GM10248 (cell line): ENCODE results near the gene BLOC1S2.
A peak's percentile ranks its signal among the peaks of the same experiment; 100 is the strongest.

Experiments
- CTCF ChIA-PET: fragments of 300-600 bp; sonication (Branson Sonifier 250); formaldehyde crosslinking; extraction: SDS; loops from one replicate; lab custom pipeline; 2021; ENCODE audit warnings: antibody characterized with exemption; lab: Yijun Ruan, JAX
- POLR2A ChIA-PET: fragments of 350-650 bp; sonication (Branson Sonifier 250); formaldehyde crosslinking; extraction: SDS; loops from one replicate; lab custom pipeline; 2020; ENCODE audit warnings: antibody characterized with exemption; lab: Yijun Ruan, JAX
- DNase-seq: peaks from one replicate; pipeline ENCODE4 v3.0.0; 2012; ENCODE audit errors: extremely low spot score
- TF ChIP-seq, protein P1 (sequence below): IDR thresholded peaks from 2 replicates; pipeline ENCODE4 v1.5.1; 2012; ENCODE audit warnings: mild to moderate bottlenecking, low read depth; ENCODE audit errors: extremely low read depth, missing control alignments, control extremely low read depth

BLOC1S2 gene

DNA sequence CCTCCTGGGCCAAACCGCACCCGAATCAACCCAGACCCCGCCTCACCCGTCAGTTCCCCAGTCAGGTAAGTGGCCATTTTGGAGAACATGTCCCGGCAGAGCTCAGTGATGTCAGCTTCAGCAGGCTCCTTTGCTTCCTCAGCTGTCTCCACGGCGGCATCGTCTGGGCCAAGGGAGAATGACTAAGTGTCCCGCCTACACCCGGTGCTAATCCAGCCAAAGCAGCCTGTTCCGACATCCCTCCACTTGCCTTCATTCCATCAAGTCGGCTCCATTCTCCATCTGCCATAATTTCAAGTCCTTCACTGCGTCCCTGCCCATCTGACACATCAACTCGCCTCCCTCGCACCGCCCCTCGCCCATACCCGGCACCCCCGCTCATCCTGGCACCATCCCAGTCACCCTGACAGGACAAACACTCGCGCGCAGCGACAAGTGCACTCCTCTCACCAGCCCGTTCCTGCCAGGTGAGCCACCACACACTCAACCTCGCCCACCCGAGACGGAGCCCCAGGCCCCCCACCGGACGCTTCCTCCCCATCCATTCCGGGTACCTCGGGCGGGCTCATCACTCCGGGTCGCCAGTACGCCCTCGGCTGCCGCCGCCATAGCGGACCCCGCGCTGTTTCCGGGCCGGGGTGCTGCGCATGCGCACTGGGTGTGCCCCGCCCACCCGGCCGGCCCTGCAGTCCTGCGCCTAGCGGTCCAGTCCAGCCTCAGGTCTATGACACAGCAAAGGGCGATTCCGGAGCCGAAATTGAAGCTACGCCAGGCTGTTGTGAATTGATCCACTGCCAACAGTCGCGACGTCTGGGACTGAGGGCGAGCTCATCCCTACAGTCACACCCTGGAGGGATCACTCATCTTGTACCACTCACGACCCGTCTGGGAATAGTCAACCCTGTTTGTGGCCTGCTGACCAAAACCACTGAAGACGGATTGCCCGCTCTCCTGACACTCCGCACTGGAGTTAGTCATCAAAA, at the start of gene BLOC1S2:
TSS of gene BLOC1S2 (minus strand) at position 630 of the 983 bp plus-strand sequence. CDS start at position 609, 21 bp downstream.
- peak; percentile 98 for DNase-seq
- TF ChIP-seq, protein P1, sequence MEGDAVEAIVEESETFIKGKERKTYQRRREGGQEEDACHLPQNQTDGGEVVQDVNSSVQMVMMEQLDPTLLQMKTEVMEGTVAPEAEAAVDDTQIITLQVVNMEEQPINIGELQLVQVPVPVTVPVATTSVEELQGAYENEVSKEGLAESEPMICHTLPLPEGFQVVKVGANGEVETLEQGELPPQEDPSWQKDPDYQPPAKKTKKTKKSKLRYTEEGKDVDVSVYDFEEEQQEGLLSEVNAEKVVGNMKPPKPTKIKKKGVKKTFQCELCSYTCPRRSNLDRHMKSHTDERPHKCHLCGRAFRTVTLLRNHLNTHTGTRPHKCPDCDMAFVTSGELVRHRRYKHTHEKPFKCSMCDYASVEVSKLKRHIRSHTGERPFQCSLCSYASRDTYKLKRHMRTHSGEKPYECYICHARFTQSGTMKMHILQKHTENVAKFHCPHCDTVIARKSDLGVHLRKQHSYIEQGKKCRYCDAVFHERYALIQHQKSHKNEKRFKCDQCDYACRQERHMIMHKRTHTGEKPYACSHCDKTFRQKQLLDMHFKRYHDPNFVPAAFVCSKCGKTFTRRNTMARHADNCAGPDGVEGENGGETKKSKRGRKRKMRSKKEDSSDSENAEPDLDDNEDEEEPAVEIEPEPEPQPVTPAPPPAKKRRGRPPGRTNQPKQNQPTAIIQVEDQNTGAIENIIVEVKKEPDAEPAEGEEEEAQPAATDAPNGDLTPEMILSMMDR: peak; percentile 16
- ChIA-PET CTCF (interaction anchor here (0.8 to 2.4 kb wide), 4 partner anchors 12 to 88 kb away, joined by 3 to 7 read pairs (median 5); no protein-coding TSS in a partner anchor), POLR2A (interaction anchor here (0.5 to 1.0 kb wide), 2 partner anchors 11 to 48 kb away, joined by 3 to 8 read pairs; no protein-coding TSS in a partner anchor)

DNA sequence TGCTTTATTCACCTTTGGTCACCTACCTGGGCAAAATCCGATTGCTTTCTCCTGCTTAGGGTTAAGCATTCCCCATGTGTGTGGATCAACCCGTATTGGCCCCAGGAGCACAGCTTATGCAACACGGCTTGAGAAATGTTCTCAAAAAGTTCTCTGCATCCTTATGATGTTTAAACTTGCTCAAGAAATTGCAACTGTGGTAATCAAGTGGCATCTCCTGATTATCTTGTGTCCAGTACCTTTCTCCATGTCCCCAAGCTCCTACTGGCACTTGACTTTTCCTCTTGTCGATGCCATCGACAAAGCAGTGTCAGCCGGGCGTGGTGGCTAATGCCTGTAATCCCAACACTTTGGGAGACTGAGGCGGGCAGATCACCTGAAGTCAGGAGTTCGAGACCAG, 48.3 kb upstream of the BLOC1S2 start:
- POLR2A ChIA-PET: no interaction called here
- CTCF ChIA-PET: interaction anchor here (1.6 to 3.6 kb wide), 2 partner anchors 8 to 98 kb away, joined by 4 to 21 read pairs; no protein-coding TSS in a partner anchor

DNA sequence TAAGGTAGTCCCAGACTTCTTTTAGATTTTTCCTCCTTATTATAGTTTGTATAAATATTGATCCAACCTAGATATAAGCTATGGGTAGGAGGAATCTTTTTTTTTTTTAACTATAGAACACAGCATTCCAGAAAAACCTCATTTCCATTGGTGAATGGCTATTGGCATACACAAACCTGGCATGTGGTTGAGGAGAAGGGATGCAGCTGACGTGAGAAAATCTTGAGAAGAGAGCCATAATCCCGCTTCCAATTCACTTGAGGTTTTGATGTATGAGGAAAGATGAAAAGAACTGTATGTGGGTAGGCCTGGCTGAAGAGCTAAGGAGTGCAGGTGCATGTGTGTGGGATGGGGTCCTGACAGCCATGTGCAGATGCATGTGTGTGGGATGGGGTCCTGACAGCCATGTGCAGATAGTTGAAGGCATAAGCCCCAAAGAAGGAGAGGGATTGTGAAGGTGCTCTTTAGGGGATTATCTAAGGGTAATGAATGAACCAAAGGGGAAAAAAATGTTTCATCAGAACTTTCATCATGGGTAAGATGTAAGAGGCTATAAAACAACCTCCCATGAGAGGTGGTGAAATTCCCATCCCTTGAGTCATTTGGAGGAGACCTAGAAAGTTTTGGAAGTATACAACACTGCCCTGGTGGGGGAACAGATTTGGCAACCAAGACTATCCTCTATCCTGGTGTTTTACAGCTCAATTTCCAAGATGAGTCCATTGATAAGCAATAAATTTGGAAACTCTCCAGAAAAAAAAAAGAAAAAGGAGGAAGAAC, 47.4 kb upstream of the BLOC1S2 start:
- no peak for DNase-seq
- CTCF ChIA-PET: interaction anchor here (1.1 to 3.6 kb wide), 3 partner anchors 9 to 175 kb away, joined by 3 to 21 read pairs (median 4); no protein-coding TSS in a partner anchor
- TF ChIP-seq, protein P1: no peak

More for the DNA sequence above, 48.3 kb upstream of the BLOC1S2 start:
- TF ChIP-seq, protein P1: no peak
- DNase-seq: no peak

DNA sequence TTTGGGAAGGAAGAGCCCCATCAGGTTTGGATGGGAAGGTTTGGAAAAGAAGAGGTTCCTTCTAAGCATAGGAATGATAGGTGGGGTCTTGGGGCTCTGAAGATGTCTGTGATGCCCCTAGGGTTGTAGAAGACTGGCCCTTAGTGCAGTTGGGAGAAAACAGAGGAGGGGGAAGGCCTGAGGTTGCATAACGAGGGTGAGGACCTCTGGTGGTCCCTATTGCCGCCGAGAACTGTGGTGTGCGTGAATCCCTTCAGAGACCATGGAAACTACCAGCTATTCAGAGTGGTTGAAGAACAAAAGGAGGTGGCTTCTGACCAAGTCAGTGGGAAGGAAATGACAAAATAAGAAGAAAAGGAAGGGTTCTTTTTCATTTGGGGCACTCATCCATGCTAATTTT, 46.6 kb upstream of the BLOC1S2 start:
- no peak for DNase-seq
- POLR2A ChIA-PET: no interaction called here
- TF ChIP-seq, protein P1: no peak
- CTCF ChIA-PET: interaction anchor here (1.1 to 3.6 kb wide), 3 partner anchors 10 to 176 kb away, joined by 3 to 21 read pairs (median 4); no protein-coding TSS in a partner anchor

More for the DNA sequence above, 47.4 kb upstream of the BLOC1S2 start:
- POLR2A ChIA-PET: no interaction called here

DNA sequence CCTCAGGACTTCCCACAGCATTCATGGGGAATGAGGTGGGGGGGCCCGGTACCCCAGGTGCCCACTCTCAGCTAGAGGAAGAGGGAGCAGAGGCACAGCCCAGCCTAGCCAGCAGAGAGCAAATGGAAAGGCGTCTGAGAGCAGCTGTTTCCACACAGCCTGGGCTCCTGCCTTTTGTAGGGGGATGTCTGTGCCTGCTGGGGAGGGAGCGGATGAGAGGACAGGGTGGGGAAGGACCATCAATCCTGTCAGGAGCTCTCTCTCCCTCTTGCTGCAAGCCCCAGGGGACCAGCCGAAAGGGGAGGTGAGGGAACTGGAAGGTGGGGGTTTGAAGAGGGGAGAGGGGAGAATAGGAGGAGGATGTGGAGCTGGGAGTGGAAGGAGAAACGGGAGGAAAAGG, 43.6 kb upstream of the BLOC1S2 start, which contains the start of gene PKD2L1:
TSS of gene PKD2L1 (minus strand) at position 150 of the 400 bp plus-strand sequence. CDS start at position 25, 125 bp downstream.
- POLR2A ChIA-PET: no interaction called here
- CTCF ChIA-PET: interaction anchor here (1.1 to 7.5 kb wide), 12 partner anchors 9 to 548 kb away, joined by 3 to 70 read pairs (median 4); no protein-coding TSS in a partner anchor
- TF ChIP-seq, protein P1: no peak

More for the DNA sequence above, 43.6 kb upstream of the BLOC1S2 start, which contains the start of gene PKD2L1:
- DNase-seq: no peak
